Measurements from ENCODE around the gene ATG2A. TPM values are rescaled to one million over a fixed set of nuclear protein-coding genes. Genes with fewer than 3 reads are reported as not detected.

ATG2A gene
- total and polyA plus RNA-seq, 2 donors (not counting 3 experiments of a cell fraction or from before 2014, with no cell fraction given): 13.4 to 24.3 TPM

GRCh38 chr11:64866173-64866491 lies 50.9 kb downstream of the ATG2A start:
- H3K27me3 ChIP-seq (ENCODE audit: control insufficient read depth in 2 of 2, insufficient read depth in 2 of 2, low read length in 2 of 2): no peaks in the 10 kb centered on the region
- H3K79me2 ChIP-seq (ENCODE audit: control insufficient read depth, insufficient read depth, low read length): peaks cover 81% of the 10 kb centered on the region
- H3K4me2 ChIP-seq (ENCODE audit: insufficient read depth, low read length): no peak overlapping the region
- POLR2A ChIA-PET: no interaction called here
- H4K20me1 ChIP-seq (replicated peaks; ENCODE audit: control insufficient read depth, extremely low read depth, insufficient read depth, low read length): no peaks in the 10 kb centered on the region
- no peak overlapping the region for H3K4me3 ChIP-seq (replicated peaks in 1 of 3; ENCODE audit: insufficient read depth in 1 of 3, low read depth in 1 of 3, low read length in 3 of 3)
- DNase-seq (ENCODE audit: low read depth, low spot score) (no peak), FAIRE-seq (no peak)
- intact Hi-C loops (cut with micrococcal nuclease): no loop called here
- dilution Hi-C loops (cut with MboI; ENCODE audit: extremely low pct_ligation_motif_present, low sequenced_read_pairs): no loop called here
- CTCF ChIA-PET: interaction anchor here (1.6 to 2.0 kb wide), 3 partner anchors 9 to 22 kb away, joined by 4 to 8 read pairs (median 4); no protein-coding TSS in a partner anchor
- H3K9me3 ChIP-seq (replicated peaks; ENCODE audit: control insufficient read depth, insufficient read depth, low read length): no peaks in the 10 kb centered on the region
- no TSS peak for BruUV-seq (replicated peaks)
- H3K36me3 ChIP-seq (ENCODE audit: control insufficient read depth in 2 of 2, extremely low read depth in 1 of 2, insufficient read depth in 2 of 2, low read length in 2 of 2): no peaks in the 10 kb centered on the region
- TF ChIP-seq JUN (IDR thresholded peaks at IDR 0.05; ENCODE audit: borderline replicate concordance, insufficient read depth, insufficient read length, low read depth) (no peak), GATA2 (IDR thresholded peaks at IDR 0.05; ENCODE audit: insufficient read depth, insufficient read length, low read depth, low read length) (no peak), MAX (IDR thresholded peaks at IDR 0.05; ENCODE audit: insufficient read depth, insufficient read length) (no peak), POLR2A (IDR thresholded peaks at IDR 0.05; ENCODE audit: low read depth, low read length) (no peak), MYC (IDR thresholded peaks at IDR 0.05; ENCODE audit: low read depth, low read length) (no peak), POLR2AphosphoS5 (IDR thresholded peaks at IDR 0.05; ENCODE audit: insufficient read depth, low read depth, low read length) (no peak), CTCF (IDR thresholded peaks at IDR 0.05; ENCODE audit: extremely low read depth in 1 of 2, insufficient read depth in 1 of 2, low read depth in 1 of 2, low read length in 2 of 2) (no peak), EZH2 (IDR thresholded peaks at IDR 0.05; ENCODE audit: borderline replicate concordance, low read depth, low read length, severe bottlenecking) (no peak), FOS (IDR thresholded peaks at IDR 0.05; ENCODE audit: borderline replicate concordance, insufficient read depth, low read length) (no peak)
- H3K27ac ChIP-seq (ENCODE audit: insufficient read depth, low read depth, low read length): no peak overlapping the region
- no peak overlapping the region for H3K9ac ChIP-seq (replicated peaks; ENCODE audit: extremely low read depth, insufficient read depth, low read length)
- H2AFZ ChIP-seq (ENCODE audit: low read depth, low read length): no peak overlapping the region
- H3K4me1 ChIP-seq (ENCODE audit: control insufficient read depth, extremely low read depth, insufficient read depth, low read length): peaks cover 60% of the 10 kb centered on the region
- no peaks in the 10 kb centered on the region for H3K9me1 ChIP-seq (replicated peaks; ENCODE audit: control insufficient read depth, extremely low read depth, insufficient read depth, low read length)
